WTC11 (cell line): Measurements from ENCODE around the gene ADK. TPM values are rescaled to one million over a fixed set of nuclear protein-coding genes. Genes with fewer than 3 reads are reported as not detected.

Experiments used
- ATAC-seq: fragments of 200-7000 bp; cut with Tn5 transposase; 2 replicates; pipeline ENCODE4 v1.10.0; 2021; ENCODE audit warnings: mild to moderate bottlenecking, moderate library complexity
- CTCF ChIA-PET: fragments of 300-600 bp; sonication (Branson Sonifier 250); formaldehyde crosslinking; loops from one replicate; lab custom pipeline; 2021; ENCODE audit warnings: antibody characterized with exemption; lab: Charles Lee
- POLR2A ChIA-PET: fragments of 350-600 bp; sonication (Branson Sonifier 250); formaldehyde crosslinking; loops from one replicate; lab custom pipeline; 2021; ENCODE audit warnings: antibody characterized with exemption; lab: Charles Lee
- DNase-seq: peaks from one replicate; pipeline ENCODE4 v3.0.0; 2021; ENCODE audit warnings: low spot score
- H3K27ac Mint-ChIP-seq: 2 replicates; pipeline ENCODE4 v1.8.0; 2021; ENCODE audit warnings: mixed read lengths
- H3K27me3 Mint-ChIP-seq: 2 replicates; pipeline ENCODE4 v1.8.0; 2021; ENCODE audit warnings: low read depth, mild to moderate bottlenecking, moderate library complexity, mixed read lengths
- H3K36me3 Mint-ChIP-seq: 2 replicates; pipeline ENCODE4 v1.8.0; 2021; ENCODE audit warnings: mixed read lengths
- H3K4me1 Mint-ChIP-seq: 2 replicates; pipeline ENCODE4 v1.8.0; 2022; ENCODE audit warnings: mixed read lengths
- H3K4me3 Mint-ChIP-seq: 2 replicates; pipeline ENCODE4 v1.8.0; 2021; ENCODE audit warnings: mild to moderate bottlenecking, moderate library complexity, mixed read lengths
- H3K9me3 Mint-ChIP-seq: 2 replicates; pipeline ENCODE4 v1.8.0; 2021; ENCODE audit warnings: mixed read lengths
- ATF1 ChIP-seq: sonication (generic); formaldehyde crosslinking; IDR thresholded peaks from 2 replicates; pipeline ENCODE4 v1.8.1; 2023; ENCODE audit warnings: mild to moderate bottlenecking, moderate library complexity, missing genetic modification reagents
- ATF6 ChIP-seq: sonication (generic); formaldehyde crosslinking; IDR thresholded peaks from 2 replicates; pipeline ENCODE4 v1.8.1; 2023; ENCODE audit warnings: mild to moderate bottlenecking, missing genetic modification reagents
- E2F4 ChIP-seq: sonication (generic); formaldehyde crosslinking; IDR thresholded peaks from 2 replicates; pipeline ENCODE4 v1.8.1; 2022; ENCODE audit warnings: low read depth, mild to moderate bottlenecking, moderate library complexity, missing genetic modification reagents, borderline replicate concordance
- EMX1 ChIP-seq: fragments of 250-450 bp; sonication (Bioruptor Pico); IDR thresholded peaks from 2 replicates; pipeline ENCODE4 v1.8.0; 2021; ENCODE audit warnings: mild to moderate bottlenecking
- ERG ChIP-seq: fragments of 250-450 bp; sonication (Bioruptor Pico); IDR thresholded peaks from 2 replicates; pipeline ENCODE4 v1.8.0; 2021; ENCODE audit warnings: mild to moderate bottlenecking
- ESRRA ChIP-seq: sonication (generic); formaldehyde crosslinking; IDR thresholded peaks from 2 replicates; pipeline ENCODE4 v1.8.1; 2022; ENCODE audit warnings: mild to moderate bottlenecking, missing genetic modification reagents, borderline replicate concordance
- FOXJ3 ChIP-seq: sonication (generic); formaldehyde crosslinking; IDR thresholded peaks from 2 replicates; pipeline ENCODE4 v1.9.0; 2021; ENCODE audit warnings: missing genetic modification reagents, mild to moderate bottlenecking, borderline replicate concordance
- FOXP1 ChIP-seq: sonication (generic); formaldehyde crosslinking; IDR thresholded peaks from 2 replicates; pipeline ENCODE4 v1.8.0; 2022; ENCODE audit warnings: missing genetic modification reagents, mild to moderate bottlenecking, moderate library complexity, borderline replicate concordance
- GABPB1 ChIP-seq: sonication (generic); formaldehyde crosslinking; IDR thresholded peaks from 2 replicates; pipeline ENCODE4 v1.8.1; 2023; ENCODE audit warnings: mild to moderate bottlenecking, missing genetic modification reagents
- GRHL2 ChIP-seq: fragments of 250-450 bp; sonication (Bioruptor Pico); IDR thresholded peaks from 2 replicates; pipeline ENCODE4 v1.8.0; 2022; ENCODE audit warnings: mild to moderate bottlenecking, moderate library complexity; ENCODE audit not compliant: insufficient replicate concordance, severe bottlenecking
- HMGA2 ChIP-seq: fragments of 250-450 bp; sonication (Bioruptor Pico); IDR thresholded peaks from 2 replicates; pipeline ENCODE4 v1.4.0; 2021; ENCODE audit warnings: mild to moderate bottlenecking, moderate library complexity
- IRF1 ChIP-seq: sonication (generic); formaldehyde crosslinking; IDR thresholded peaks from 2 replicates; pipeline ENCODE4 v1.8.0; 2023; ENCODE audit warnings: missing genetic modification reagents
- MAX ChIP-seq: sonication (generic); formaldehyde crosslinking; IDR thresholded peaks from 2 replicates; pipeline ENCODE4 v1.8.0; 2022; ENCODE audit warnings: mild to moderate bottlenecking, missing genetic modification reagents
- MXD4 ChIP-seq: fragments of 250-450 bp; sonication (Bioruptor Pico); IDR thresholded peaks from 2 replicates; pipeline ENCODE4 v1.8.0; 2021; ENCODE audit warnings: mild to moderate bottlenecking, moderate library complexity, borderline replicate concordance
- MYBL2 ChIP-seq: sonication (generic); formaldehyde crosslinking; IDR thresholded peaks from 2 replicates; pipeline ENCODE4 v1.8.1; 2023; ENCODE audit warnings: mild to moderate bottlenecking, moderate library complexity, missing genetic modification reagents
- NFATC4 ChIP-seq: fragments of 250-450 bp; sonication (Bioruptor Pico); IDR thresholded peaks from 2 replicates; pipeline ENCODE4 v1.9.0; 2021; ENCODE audit warnings: mild to moderate bottlenecking
- NR3C1 ChIP-seq: sonication (generic); formaldehyde crosslinking; conservative IDR thresholded peaks from 2 replicates; pipeline ENCODE4 v1.8.1; 2023; ENCODE audit warnings: low read depth, mild to moderate bottlenecking, missing genetic modification reagents
- OVOL2 ChIP-seq: fragments of 250-450 bp; sonication (Bioruptor Pico); IDR thresholded peaks from 2 replicates; pipeline ENCODE4 v1.9.0; 2021; ENCODE audit warnings: mild to moderate bottlenecking, borderline replicate concordance
- PREB ChIP-seq: sonication (generic); formaldehyde crosslinking; IDR thresholded peaks from 2 replicates; pipeline ENCODE4 v1.8.1; 2022; ENCODE audit warnings: mild to moderate bottlenecking, missing genetic modification reagents, moderate library complexity, borderline replicate concordance
- PRRX2 ChIP-seq: fragments of 250-450 bp; sonication (Bioruptor Pico); IDR thresholded peaks from 2 replicates; pipeline ENCODE4 v1.8.0; 2021; ENCODE audit warnings: mild to moderate bottlenecking
- TCF7 ChIP-seq: sonication (generic); formaldehyde crosslinking; IDR thresholded peaks from 2 replicates; pipeline ENCODE4 v1.8.0; 2022; ENCODE audit warnings: mild to moderate bottlenecking, low read depth, missing genetic modification reagents, moderate library complexity
- TEAD1 ChIP-seq: sonication (generic); formaldehyde crosslinking; IDR thresholded peaks from 2 replicates; pipeline ENCODE4 v1.8.0; 2022; ENCODE audit warnings: mild to moderate bottlenecking, missing genetic modification reagents
- TEAD4 ChIP-seq: sonication (generic); formaldehyde crosslinking; IDR thresholded peaks from 2 replicates; pipeline ENCODE4 v1.8.0; 2022; ENCODE audit warnings: mild to moderate bottlenecking, missing genetic modification reagents
- ZNF121 ChIP-seq: sonication (generic); formaldehyde crosslinking; IDR thresholded peaks from 2 replicates; pipeline ENCODE4 v1.8.0; 2023; ENCODE audit warnings: missing genetic modification reagents
- ZNF423 ChIP-seq: fragments of 250-450 bp; sonication (Bioruptor Pico); IDR thresholded peaks from 2 replicates; pipeline ENCODE4 v2.1.2; 2022; ENCODE audit warnings: mild to moderate bottlenecking, moderate library complexity
- total RNA-seq: library from RNA; stranded (reverse); gene quantifications from 3 replicates; pipeline ENCODE4 v1.2.3, GENCODE V29; 2021

ADK gene
- total RNA-seq, 1 experiment from 2014 or later, result 32.7 TPM

- TF ChIP-seq FOXJ3 (CRISPR knock-in tag), result no peak
- TF ChIP-seq TEAD4, result no peak
- TF ChIP-seq ATF6 (CRISPR knock-in tag), result no peak
- no peak for TF ChIP-seq NFATC4 (CRISPR knock-in tag)
- no peak for TF ChIP-seq OVOL2 (CRISPR knock-in tag)
- TF ChIP-seq GRHL2 (CRISPR knock-in tag), result no peak
- TF ChIP-seq FOXP1, result no peak
- no peak for TF ChIP-seq MAX (CRISPR knock-in tag)
These were observed 23.5 kb downstream of the ADK start (continued) for GRCh38 chr10:74174521-74174920.

GRCh38 chr10:74175510-74176379 is 24.7 kb downstream of the ADK start:
- ChIA-PET CTCF (no interaction called here), POLR2A (interaction anchor here (0.6 to 1.7 kb wide), 3 partner anchors 9 to 621 kb away, joined by 4 to 16 read pairs (median 4); partner anchors contain the start of genes ADK and AP3M1)
- no peak for DNase-seq
- TF ChIP-seq GABPB1 (CRISPR knock-in tag) (no peak), ZNF121 (peak; percentile 55; the same call in 1 of the 2 replicates), NR3C1 (CRISPR knock-in tag) (no peak), PRRX2 (CRISPR knock-in tag) (no peak), E2F4 (CRISPR knock-in tag) (no peak)
- Mint-ChIP-seq H3K9me3 (no peaks in the 10 kb centered on the region; the same call in 1 of the 2 replicates), H3K4me1 (peaks cover 32% of the 10 kb centered on the region), H3K27ac (peak overlapping the region; percentile 94), H3K4me3 (peak overlapping the region; percentile 89), H3K27me3 (no peaks in the 10 kb centered on the region), H3K36me3 (no peaks in the 10 kb centered on the region)
- ATAC-seq, result no peak

GRCh38 chr10:74176380-74177139 is 25.5 kb downstream of the ADK start:
- H3K27ac Mint-ChIP-seq, result peak overlapping the region; percentile 94
- peak overlapping the region; percentile 89 for H3K4me3 Mint-ChIP-seq
- ATAC-seq, result peak; percentile 86
- peak; percentile 93 for DNase-seq
- peaks cover 40% of the 10 kb centered on the region for H3K4me1 Mint-ChIP-seq
- H3K36me3 Mint-ChIP-seq, result no peaks in the 10 kb centered on the region
- ChIA-PET CTCF (interaction anchor here (0.9 kb wide), 1 partner anchor 26 kb away, joined by 4 read pairs; the partner anchor contains the start of genes ADK and AP3M1), POLR2A (interaction anchor here (0.6 to 1.7 kb wide), 4 partner anchors 9 to 620 kb away, joined by 3 to 16 read pairs (median 4); partner anchors contain the start of genes ADK and AP3M1)
- H3K9me3 Mint-ChIP-seq, result no peaks in the 10 kb centered on the region; the same call in 1 of the 2 replicates
- H3K27me3 Mint-ChIP-seq, result no peaks in the 10 kb centered on the region
- 0 out of 2 replicates have a peak, but pooled peaks have one; percentile 29 for TF ChIP-seq ATF1 (CRISPR knock-in tag)
- TF ChIP-seq EMX1 (CRISPR knock-in tag), result 0 out of 2 replicates have a peak, but pooled peaks have one; percentile 71
- TF ChIP-seq HMGA2, result no peak
- TF ChIP-seq ESRRA, result peak; percentile 89
- TF ChIP-seq TEAD1, result peak; percentile 91
- peak; percentile 97 for TF ChIP-seq FOXP1
- peak; percentile 52; the same call in 1 of the 2 replicates for TF ChIP-seq IRF1 (CRISPR knock-in tag)
- no peak for TF ChIP-seq TCF7 (CRISPR knock-in tag)
- TF ChIP-seq MXD4 (CRISPR knock-in tag), result no peak
- TF ChIP-seq PREB (CRISPR knock-in tag), result peak; percentile 68; the same call in 1 of the 2 replicates
- peak; percentile 59; the same call in 1 of the 2 replicates for TF ChIP-seq MYBL2 (CRISPR knock-in tag)
- TF ChIP-seq ZNF423 (CRISPR knock-in tag), result no peak
- TF ChIP-seq ERG (CRISPR knock-in tag), result peak; percentile 81; the same call in 1 of the 2 replicates
